ENCODE data around the gene LIMK2.

Gene LIMK2

DNA sequence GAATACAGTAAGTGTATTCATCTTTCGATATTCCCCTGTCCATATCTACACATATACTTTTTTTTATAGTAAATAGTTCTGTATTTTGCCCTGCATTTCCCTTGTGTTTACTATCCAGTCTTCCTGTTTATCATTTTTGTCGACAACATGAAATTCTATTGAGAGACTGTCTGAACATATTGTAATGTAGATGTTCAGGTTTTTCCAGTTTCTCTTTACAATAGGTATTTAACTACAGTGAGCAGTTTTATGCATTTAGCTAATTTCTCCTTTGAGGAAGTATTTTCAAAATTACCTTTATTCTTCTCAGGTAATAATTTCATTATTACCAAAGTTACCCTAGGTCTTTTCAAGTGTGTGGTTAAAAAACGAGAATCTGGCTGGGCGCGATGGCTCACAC lies 63.5 kb downstream of the LIMK2 start:
- no peak for DNase-seq

DNA sequence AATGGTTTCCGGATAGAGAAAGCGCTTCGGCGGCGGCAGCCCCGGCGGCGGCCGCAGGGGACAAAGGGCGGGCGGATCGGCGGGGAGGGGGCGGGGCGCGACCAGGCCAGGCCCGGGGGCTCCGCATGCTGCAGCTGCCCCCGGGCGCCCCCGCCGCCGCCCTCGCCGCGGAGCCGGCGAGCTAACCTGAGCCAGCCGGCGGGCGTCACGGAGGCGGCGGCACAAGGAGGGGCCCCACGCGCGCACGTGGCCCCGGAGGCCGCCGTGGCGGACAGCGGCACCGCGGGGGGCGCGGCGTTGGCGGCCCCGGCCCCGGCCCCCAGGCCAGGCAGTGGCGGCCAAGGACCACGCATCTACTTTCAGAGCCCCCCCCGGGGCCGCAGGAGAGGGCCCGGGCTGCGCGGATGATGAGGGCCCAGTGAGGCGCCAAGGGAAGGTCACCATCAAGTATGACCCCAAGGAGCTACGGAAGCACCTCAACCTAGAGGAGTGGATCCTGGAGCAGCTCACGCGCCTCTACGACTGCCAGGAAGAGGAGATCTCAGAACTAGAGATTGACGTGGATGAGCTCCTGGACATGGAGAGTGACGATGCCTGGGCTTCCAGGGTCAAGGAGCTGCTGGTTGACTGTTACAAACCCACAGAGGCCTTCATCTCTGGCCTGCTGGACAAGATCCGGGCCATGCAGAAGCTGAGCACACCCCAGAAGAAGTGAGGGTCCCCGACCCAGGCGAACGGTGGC lies 64.5 kb downstream of the LIMK2 start:
- no peak for DNase-seq

DNA sequence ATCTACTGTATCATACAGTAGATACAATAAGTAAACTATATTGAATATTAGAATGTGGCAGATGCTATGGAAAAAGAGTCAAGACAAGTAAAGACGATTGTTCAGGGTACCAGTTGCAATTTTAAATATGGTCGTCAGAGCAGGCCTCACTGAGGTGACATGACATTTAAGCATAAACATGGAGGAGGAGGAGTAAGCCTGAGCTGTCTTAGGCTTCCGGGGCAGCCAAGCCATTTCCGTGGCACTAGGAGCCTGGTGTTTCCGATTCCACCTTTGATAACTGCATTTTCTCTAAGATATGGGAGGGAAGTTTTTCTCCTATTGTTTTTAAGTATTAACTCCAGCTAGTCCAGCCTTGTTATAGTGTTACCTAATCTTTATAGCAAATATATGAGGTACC lies 65.6 kb downstream of the LIMK2 start:
- no peak for DNase-seq

DNA sequence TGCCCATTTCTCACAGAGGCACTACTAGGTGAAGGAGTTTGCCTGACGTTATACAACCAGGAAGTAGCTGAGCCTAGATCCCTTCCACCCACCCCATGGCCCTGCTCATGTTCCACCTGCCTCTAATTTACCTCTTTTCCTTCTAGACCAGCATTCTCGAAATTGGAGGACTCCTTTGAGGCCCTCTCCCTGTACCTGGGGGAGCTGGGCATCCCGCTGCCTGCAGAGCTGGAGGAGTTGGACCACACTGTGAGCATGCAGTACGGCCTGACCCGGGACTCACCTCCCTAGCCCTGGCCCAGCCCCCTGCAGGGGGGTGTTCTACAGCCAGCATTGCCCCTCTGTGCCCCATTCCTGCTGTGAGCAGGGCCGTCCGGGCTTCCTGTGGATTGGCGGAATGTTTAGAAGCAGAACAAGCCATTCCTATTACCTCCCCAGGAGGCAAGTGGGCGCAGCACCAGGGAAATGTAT lies 66.1 kb downstream of the LIMK2 start:
- no peak for DNase-seq

DNA sequence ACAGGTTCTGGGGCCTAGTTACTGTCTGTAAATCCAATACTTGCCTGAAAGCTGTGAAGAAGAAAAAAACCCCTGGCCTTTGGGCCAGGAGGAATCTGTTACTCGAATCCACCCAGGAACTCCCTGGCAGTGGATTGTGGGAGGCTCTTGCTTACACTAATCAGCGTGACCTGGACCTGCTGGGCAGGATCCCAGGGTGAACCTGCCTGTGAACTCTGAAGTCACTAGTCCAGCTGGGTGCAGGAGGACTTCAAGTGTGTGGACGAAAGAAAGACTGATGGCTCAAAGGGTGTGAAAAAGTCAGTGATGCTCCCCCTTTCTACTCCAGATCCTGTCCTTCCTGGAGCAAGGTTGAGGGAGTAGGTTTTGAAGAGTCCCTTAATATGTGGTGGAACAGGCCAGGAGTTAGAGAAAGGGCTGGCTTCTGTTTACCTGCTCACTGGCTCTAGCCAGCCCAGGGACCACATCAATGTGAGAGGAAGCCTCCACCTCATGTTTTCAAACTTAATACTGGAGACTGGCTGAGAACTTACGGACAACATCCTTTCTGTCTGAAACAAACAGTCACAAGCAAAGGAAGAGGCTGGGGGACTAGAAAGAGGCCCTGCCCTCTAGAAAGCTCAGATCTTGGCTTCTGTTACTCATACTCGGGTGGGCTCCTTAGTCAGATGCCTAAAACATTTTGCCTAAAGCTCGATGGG lies 66.7 kb downstream of the LIMK2 start:
- no peak for DNase-seq

DNA sequence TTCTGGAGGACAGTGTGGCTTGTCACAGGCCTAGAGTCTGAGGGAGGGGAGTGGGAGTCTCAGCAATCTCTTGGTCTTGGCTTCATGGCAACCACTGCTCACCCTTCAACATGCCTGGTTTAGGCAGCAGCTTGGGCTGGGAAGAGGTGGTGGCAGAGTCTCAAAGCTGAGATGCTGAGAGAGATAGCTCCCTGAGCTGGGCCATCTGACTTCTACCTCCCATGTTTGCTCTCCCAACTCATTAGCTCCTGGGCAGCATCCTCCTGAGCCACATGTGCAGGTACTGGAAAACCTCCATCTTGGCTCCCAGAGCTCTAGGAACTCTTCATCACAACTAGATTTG lies 67.2 kb downstream of the LIMK2 start:
- no peak for DNase-seq

DNA sequence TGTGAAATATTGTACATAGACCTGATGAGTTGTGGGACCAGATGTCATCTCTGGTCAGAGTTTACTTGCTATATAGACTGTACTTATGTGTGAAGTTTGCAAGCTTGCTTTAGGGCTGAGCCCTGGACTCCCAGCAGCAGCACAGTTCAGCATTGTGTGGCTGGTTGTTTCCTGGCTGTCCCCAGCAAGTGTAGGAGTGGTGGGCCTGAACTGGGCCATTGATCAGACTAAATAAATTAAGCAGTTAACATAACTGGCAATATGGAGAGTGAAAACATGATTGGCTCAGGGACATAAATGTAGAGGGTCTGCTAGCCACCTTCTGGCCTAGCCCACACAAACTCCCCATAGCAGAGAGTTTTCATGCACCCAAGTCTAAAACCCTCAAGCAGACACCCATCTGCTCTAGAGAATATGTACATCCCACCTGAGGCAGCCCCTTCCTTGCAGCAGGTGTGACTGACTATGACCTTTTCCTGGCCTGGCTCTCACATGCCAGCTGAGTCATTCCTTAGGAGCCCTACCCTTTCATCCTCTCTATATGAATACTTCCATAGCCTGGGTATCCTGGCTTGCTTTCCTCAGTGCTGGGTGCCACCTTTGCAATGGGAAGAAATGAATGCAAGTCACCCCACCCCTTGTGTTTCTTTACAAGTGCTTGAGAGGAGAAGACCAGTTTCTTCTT lies 67.9 kb downstream of the LIMK2 start:
- no peak for DNase-seq

DNA sequence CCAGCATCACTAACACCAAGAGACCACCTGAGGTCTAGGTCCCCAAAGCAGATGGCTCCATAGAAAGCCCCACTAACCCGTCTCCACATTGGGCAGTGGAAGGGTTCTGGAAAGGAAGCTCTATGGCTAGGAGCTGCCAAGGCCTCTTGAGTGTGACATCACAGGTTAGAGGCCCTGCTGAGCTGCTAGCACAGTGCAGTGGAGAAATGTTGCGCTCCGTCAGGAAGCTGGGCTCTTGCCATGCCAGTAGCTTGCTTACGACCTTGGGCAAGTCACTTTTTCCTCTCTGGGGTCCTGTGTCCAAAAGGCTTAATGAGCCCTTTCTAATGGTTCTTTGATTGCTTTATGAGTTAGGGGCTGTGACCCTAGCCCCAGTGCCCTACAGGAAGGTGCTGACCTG lies 69.6 kb downstream of the LIMK2 start:
- DNase-seq: no peak

DNA sequence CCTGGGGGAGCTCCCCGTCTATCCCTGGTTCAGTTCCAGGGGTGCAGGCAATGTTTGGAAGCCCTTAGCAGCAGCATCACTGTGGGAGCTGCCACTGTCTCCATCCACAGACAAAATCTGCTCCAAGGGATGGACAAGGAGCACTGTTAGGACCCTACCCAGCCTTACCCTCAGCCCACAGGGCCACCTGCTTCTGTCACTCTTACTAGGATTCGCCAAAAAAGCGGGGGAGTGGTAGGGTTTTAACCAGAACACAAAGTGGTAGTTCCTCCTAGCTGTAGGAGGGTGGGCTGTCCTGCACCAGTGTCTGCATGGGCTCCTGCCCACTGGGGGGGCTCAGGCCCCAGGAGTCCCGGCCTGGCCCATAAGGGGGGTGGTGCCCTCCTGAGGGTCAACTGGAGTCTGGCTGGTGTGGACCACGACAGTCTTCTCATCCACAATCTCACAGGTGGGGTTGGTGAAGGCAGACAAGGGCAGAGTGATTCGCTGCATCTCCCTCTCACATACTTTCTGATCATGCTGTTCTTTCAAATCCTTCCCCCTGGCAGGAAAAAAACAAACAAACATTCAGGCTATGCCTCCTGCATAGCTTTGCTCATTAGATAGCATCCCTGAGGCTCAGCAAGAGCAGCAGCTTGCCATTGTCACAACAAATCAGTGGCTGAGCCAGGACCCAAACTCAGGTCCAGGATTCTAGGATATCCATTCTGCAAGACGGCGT lies 70.8 kb downstream of the LIMK2 start:
- DNase-seq: no peak

DNA sequence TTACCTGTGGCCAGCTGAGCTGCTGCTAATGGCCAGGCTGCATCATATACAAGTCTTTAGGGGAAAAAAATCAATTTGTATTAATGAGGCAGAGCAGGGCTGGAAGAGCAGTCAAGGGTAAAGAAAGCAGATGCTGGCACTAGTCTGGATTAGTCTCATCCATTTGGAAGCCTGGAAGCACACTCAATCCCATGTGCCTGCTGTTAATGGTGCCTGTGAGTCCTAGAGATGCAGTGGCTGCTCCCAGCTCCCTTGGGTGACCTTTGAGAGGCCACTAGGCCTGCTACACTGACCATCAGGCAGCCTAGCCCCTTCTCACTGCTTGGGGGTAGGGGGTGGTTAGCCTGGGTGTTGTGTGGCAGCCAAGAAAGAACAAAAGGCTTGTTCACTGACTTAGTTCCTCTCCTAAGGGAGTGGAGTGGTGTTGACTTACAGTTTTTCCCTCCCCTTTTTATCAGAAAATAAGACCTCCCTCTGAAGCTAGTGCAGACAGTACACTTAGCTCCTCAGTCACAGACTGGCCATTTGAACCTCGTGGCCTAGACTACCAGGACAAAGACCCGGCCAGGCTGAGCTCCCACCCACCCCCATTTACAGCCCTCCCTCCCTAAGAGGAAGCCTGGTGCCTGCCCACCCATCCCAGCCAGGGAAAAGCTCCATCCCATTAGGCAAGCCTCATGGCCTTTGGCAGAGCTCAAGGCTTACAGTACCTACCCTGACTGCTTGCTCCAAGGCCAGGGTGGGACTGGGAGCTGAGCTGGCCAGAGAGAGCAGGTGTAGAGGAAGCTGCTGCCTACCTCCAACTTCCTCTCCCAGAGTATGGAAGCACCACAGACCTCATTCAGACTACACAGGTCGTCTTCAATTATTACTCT lies 72.4 kb downstream of the LIMK2 start:
- DNase-seq: no peak

DNA sequence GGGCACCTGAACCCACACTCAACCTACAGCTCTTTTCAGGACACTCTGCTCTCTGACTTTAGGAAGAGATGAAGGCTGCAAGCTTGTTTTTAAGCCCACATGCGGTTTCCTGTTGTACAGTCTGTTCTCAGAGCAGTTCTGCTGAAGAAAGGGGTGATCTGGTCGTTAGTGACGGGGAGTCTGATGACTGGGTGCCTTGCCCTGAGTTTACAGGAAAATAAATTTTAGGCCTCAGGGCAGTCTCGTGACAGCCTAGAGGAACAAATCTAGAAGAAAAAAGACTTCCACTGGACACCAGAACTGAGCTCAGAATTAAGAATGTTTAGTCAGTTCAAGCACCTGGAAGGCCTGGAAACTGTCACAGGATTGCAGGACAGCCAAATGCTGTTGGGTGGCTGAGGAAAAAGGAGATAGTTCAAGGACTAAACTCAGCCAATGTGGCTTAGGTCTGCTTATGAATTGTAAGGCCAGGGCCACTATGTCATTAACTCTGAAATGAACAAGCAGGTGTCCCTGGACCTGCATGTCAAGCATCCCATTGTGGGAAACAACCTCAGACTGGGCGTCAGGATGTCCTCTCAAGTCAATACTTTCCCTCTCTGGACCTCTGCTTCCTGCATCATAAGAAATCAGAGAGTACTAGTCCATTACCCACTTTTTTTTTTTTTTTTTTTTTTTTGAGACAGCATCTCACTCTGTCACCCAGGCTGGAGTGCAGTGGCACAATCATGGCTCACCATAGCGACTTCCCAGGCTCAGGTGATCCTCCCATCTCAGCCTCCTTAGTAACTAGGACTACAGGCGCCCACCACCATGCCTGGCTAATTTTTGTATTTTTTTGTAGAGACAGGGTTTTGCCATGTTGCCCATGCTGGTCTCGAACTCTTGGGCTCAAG lies 74.5 kb downstream of the LIMK2 start:
- no peak for DNase-seq

DNA sequence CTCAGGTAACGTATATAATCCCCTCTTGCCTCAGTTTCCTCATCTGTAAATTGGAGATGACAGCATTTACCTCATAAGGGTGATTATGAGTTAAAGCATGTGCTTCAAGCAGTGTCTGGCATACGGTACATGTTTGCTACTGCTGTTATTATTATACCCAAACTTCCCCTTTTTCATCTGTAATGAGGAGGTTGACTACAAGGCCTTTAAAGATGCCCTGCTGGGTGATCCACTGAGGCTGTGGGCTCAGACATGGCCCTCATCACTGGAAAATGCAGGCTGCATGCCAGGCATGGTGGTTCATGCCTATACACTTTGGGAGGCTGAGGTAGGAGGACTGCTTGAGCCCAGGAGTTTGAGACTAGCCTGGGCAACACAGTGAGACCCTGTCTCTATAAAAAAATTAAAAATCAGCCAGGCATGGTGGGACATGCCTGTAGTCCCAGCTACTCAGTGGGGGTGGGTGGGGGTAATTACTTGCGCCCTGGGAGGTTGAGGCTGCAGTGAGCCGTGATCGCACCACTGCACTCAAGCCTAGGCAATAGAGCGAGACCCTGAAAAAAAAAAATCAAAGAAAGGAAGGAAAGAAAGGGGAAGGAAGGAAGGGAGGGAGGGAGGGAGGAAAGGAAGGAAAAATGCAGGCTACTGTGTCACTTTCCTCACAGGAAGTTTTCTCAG lies 75.9 kb downstream of the LIMK2 start:
- DNase-seq: no peak

DNA sequence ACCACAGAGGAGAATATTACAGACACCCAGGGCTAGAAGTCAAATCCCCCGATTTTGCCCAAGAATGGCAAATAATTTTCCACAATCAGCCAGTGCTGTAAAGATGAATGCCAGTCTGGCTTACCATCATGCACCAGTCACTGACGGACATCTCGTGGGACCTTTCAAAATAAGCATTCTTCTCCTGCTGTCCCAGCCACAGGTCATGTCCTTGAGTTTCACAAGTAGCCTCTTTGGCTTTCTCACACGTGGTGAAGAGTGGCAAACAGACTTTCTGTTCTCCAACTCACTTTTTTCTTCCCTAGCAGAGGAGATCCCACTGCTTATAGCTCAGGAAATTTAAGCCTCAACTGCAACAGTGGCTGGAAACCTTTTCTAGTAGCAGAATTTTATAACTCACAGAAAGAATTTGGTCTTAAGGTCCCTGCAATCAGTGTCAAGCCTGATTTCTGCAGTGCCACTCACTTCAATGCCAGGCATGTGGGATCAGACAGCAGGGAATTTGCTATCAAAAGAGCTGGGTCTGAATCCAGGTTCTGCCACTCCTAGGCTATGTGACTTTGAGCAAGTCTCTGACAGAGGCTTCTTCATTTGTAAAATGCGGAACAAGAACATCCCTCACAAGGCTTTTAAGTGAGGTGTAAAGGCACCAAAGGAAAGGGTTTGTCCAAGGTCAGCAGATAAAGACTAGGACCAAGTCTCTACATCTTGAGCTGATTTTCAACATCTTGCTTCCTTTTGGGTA lies 76.6 kb downstream of the LIMK2 start:
- DNase-seq: no peak

DNA sequence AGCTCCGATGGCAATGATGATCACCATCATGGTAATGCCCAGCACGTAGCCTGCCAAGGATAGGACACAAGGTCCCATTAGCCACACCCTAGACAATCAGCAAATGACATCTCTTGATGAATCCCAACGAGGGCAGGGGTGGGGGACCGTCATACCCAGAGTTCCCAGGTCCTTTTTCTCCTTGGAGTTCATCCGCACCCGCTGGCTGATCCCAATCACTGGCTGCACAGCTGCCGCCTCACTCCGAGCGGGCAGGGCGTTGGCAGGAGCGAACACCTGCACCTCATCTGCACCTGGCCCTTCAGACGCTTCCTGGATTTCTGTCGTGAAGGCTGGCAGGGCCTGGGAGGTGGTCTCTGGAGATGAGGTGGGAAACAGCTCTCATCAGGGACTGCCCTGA lies 77.2 kb downstream of the LIMK2 start:
- peak; percentile 42 for DNase-seq

DNA sequence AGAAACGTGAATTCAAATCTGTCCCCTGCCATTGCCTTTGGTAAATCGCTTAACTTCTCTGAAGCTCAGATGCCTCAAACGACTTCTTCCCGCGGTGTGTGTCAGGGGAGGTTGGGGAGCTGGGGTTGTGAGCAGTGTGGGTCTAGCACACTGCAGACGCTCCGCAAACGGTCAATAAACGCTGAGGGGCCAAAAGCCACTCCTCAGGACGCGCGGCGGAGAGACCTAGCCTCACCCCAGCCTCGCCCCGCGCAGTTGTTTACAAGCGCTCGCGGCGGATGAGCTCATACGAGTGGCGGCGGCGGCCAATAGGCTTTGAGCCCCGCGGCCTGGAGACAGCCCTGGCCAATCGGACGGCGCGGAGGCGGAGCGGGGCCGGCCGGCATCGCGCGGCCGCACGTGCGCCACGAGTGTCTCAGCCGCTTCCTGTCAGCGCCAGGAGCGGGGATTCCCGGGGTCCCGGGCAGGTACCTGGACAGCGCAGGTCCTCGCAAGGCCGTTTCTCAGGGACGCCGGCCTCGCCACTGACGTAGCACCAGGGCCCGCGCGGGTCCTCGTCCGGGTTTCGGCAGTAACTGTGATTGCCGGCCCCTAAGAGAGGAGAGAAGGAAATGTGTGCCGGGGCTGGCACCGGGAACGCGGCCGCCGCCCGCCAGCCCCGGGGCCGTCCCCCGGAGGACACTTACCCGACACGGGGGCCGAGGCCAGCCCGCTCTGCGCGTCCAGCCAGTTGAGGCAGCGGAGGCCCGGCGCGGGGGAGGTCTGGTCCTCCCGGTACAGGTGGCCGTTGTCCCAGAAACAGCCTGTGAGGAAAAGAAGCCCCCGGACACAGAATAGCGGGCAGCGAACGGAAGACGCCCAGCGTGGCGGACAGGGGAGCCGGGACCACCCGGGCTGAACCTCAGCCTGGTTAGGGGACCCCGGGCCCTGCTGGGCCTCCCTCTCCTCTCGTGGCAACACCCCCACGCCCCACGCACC lies 78.7 kb downstream of the LIMK2 start:
- peak; percentile 74 for DNase-seq

DNA sequence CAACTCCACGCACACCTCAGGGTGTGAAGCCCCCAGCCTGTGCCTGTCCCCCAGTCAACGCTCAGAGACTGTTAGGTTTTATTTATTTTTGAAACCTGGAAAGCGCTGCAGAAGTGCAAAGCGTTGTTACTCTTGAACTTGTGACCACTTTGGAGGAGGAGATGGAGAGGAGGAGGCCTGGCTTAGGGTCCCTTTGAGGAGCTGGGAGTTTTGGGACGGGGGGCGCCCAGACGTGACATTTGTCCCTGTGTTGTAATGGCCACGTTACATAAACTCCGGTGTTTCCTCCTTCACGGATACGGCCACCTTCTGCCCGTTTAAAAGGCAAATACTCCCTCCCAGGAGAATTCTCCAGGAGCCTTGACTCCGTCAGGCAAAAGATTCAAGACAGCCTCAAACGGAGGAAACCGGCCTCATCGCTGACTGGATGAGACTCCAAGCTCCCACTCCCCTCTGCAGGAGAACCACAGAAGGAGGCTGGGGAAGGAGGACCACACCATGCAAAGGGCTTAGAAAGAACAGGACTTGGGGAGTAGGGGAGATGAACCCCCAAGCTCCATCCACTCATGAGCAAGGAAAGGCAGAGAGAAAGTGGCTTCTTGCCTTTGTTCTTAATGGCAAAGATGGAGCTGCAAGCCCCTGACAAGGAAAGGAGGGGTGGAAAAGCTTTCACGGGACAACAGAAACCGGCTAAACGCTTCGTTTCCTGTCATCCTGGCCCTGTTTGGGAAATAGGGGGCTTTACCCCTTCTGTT lies 79.6 kb downstream of the LIMK2 start:
- no peak for DNase-seq

DNA sequence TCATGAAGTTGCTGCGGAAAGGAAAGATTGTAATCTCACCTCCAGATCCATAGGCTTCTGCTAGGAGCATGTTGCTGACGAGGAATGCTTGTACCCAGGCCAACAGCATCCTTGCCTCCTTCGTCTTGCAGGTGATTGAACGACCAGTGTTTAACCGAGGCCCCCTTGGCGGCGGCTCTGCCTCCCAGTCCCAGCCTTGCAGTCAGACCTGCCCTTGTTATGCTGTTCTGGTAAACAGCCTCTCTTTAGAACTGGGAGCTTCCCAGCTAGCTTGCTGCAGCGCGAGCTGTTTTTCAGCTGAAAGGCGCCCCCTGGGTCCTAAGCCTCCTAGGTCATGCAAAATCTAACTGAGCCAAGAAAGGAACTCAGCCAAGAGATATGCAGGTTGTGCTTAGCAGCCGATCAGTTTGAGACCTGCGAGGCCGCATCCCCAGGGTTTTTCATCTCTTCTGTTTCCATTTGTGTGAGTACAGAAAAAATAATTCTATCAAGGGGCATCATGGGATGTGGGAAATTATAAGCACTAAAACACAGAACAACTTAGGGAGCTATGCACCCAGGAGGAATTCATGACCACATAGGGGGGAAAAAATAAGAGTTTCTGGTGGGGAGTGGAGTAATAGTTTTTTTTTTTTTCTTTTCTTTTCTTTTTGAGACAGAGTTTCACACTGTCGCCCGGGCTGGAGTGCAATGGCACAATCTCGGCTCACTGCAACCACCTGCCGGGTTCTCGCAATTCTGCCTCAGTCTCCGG lies 80.3 kb downstream of the LIMK2 start, which contains the start of gene PIK3IP1:
TSS of gene PIK3IP1 (minus strand) at position 253 of the 754 bp plus-strand sequence. CDS start at position 109, 144 bp downstream.
- peak; percentile 87 for DNase-seq
